ENCODE results near the gene MYO5B. TPM values are rescaled to one million over a fixed set of nuclear protein-coding genes. Genes with fewer than 3 reads are reported as not detected.
A peak's percentile ranks its signal among the peaks of the same experiment; 100 is the strongest.

MYO5B gene
- total RNA-seq, 4 donors from 2014 or later: 0.05 to 0.60 (median 0.35) TPM

GRCh38 chr18:49869354-49869753 is 325.6 kb downstream of the MYO5B start:
- no peak overlapping the region for H3K4me3 ChIP-seq
- in situ Hi-C loops (cut with MboI; ENCODE audit: low sequenced_read_pairs in 4 of 4) (loop anchor here in 1 of 4 donors (25.0 kb wide), 1 partner anchor 357 kb away; no protein-coding TSS in a partner anchor), intact Hi-C loops (cut with DNase I; ENCODE audit: low total_unique reads) (no loop called here)
- peaks cover 0 to 3% (median 0%) of the 10 kb centered on the region in 3 donors for H3K27me3 ChIP-seq
- H3K36me3 ChIP-seq: no peaks in the 10 kb centered on the region
- no peaks in the 10 kb centered on the region for H3K9me3 ChIP-seq
- H3K27ac ChIP-seq: no peak overlapping the region
- no peak for ATAC-seq
- TF ChIP-seq CTCF (IDR thresholded peaks at IDR 0.05 in 4 of 5, conservative IDR thresholded peaks at IDR 0.05 in 1 of 5): no peak
- no peaks in the 10 kb centered on the region for H3K4me1 ChIP-seq
- DNase-seq: no peak

GRCh38 chr18:49866680-49867079 is 328.3 kb downstream of the MYO5B start:
- TF ChIP-seq POLR2A (IDR thresholded peaks at IDR 0.05) (no peak), CTCF (IDR thresholded peaks at IDR 0.05 in 4 of 5, conservative IDR thresholded peaks at IDR 0.05 in 1 of 5) (no peak)
- no peaks in the 10 kb centered on the region for H3K4me1 ChIP-seq
- peaks cover 0 to 3% (median 0%) of the 10 kb centered on the region in 3 donors for H3K27me3 ChIP-seq
- no peaks in the 10 kb centered on the region for H3K36me3 ChIP-seq
- H3K4me3 ChIP-seq: no peak overlapping the region
- no peaks in the 10 kb centered on the region for H3K9me3 ChIP-seq
- in situ Hi-C loops (cut with MboI; ENCODE audit: low sequenced_read_pairs in 4 of 4): loop anchor here in 1 of 4 donors (25.0 kb wide), 1 partner anchor 354 kb away; no protein-coding TSS in a partner anchor
- no peak for ATAC-seq
- intact Hi-C loops (cut with DNase I; ENCODE audit: low total_unique reads): no loop called here
- DNase-seq: no peak
- no peak overlapping the region for H3K27ac ChIP-seq

GRCh38 chr18:49865401-49865800 is 329.5 kb downstream of the MYO5B start:
- in situ Hi-C loops (cut with MboI; ENCODE audit: low sequenced_read_pairs in 4 of 4): loop anchor here in 1 of 4 donors (25.0 kb wide), 1 partner anchor 353 kb away; no protein-coding TSS in a partner anchor

GRCh38 chr18:49863769-49864621 is 331.0 kb downstream of the MYO5B start:
- in situ Hi-C loops (cut with MboI; ENCODE audit: low sequenced_read_pairs in 4 of 4): loop anchor here in 1 of 4 donors (25.0 kb wide), 1 partner anchor 352 kb away; no protein-coding TSS in a partner anchor
- Histone ChIP-seq H3K27ac (no peak overlapping the region), H3K4me1 (no peaks in the 10 kb centered on the region), H3K36me3 (no peaks in the 10 kb centered on the region), H3K9me3 (no peaks in the 10 kb centered on the region), H3K4me3 (no peak overlapping the region), H3K27me3 (no peaks in the 10 kb centered on the region)
- no peak for TF ChIP-seq CTCF (IDR thresholded peaks at IDR 0.05 in 4 of 5, conservative IDR thresholded peaks at IDR 0.05 in 1 of 5)
- no peak for TF ChIP-seq POLR2A (IDR thresholded peaks at IDR 0.05)
- intact Hi-C loops (cut with DNase I; ENCODE audit: low total_unique reads): no loop called here
- DNase-seq (no peak), ATAC-seq (no peak)

More at GRCh38 chr18:49865401-49865800, 329.5 kb downstream of the MYO5B start:
- TF ChIP-seq CTCF (IDR thresholded peaks at IDR 0.05 in 4 of 5, conservative IDR thresholded peaks at IDR 0.05 in 1 of 5) (no peak), POLR2A (IDR thresholded peaks at IDR 0.05) (no peak)
- Histone ChIP-seq H3K4me3 (no peak overlapping the region), H3K4me1 (no peaks in the 10 kb centered on the region), H3K36me3 (no peaks in the 10 kb centered on the region), H3K27ac (no peak overlapping the region), H3K9me3 (no peaks in the 10 kb centered on the region), H3K27me3 (no peaks in the 10 kb centered on the region)
- ATAC-seq (peak in 1 of 2 donors; percentile 39), DNase-seq (no peak)
- intact Hi-C loops (cut with DNase I; ENCODE audit: low total_unique reads): no loop called here
